HG02798 (cell line): ENCODE data around the gene CSTF2T.
A peak's percentile ranks its signal among the peaks of the same experiment; 100 is the strongest.
"Not testable (repeated sequence)": the region's sequence is repeated elsewhere in the genome, so short reads cannot be mapped to it uniquely, and the experiment has no call there.

Source experiments
- ATAC-seq: cut with Tn5 transposase; IDR thresholded peaks from one replicate; pipeline ENCODE4 v1.9.1; 2021; ENCODE audit warnings: mild to moderate bottlenecking; ENCODE audit not compliant: unreplicated experiment, poor library complexity

Gene CSTF2T

DNA sequence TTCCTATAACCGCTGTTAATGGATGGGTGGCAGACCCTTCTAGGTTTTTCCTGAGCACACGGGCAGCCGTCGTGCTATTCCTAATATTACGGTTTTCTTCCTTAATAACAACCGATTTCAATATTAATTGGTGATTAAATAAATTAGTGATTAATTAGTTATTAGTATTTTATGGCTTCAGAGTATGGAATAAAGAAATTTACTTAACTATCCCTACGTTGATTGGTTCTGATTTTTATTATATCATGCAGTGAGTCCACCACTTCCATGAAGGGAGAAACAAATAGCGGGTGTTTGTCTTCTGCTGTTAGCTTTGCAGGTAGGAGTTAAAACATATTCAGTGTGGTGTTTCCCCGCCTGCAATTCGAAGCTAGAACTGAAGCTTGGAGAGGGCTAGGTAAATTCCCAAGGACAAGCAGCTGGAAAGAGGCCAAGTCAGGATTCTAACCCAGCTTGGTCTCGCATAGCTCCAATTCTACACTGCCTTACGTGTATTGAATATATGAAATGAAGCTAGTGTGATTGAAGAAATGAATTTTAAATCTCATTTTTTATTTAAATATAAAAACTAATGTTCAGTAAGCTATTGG is 928 bp upstream of the CSTF2T start:
- no peak for ATAC-seq

- ATAC-seq = peak; percentile 35
Observed at GRCh38 chr10:51699145-51699474, 285 bp downstream of the CSTF2T start.

DNA sequence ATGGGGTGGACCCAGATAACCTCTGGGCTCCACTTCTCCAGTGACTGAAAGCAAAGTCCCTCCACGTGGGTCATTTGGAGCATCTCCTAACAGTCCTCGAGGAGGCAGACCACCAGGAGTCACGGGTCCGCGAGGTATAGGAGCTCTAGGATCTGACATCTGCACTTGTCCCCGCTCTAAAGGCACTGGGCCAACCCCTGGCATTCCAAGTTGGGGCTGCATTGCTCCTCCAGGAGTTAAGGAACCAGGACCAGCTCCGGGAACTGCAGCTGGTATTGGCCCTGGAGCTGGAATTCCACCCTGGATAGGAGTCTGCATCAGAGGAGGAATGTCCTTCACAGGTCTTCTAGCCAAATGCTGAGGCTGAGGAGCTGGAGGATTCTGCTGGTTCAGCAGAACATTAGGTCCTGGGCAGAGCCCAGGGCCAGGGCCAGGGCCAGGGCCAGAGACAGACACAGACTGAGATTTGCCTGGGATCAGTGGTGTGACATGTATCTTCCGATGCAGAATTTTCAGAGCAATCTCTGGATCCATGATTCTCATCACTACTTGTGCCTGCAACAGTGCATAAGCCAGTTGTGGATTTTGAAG is 827 bp downstream of the CSTF2T start:
- ATAC-seq = no peak

- ATAC-seq = no peak
Observed at GRCh38 chr10:51696251-51696650, 3.1 kb downstream of the CSTF2T start.

DNA sequence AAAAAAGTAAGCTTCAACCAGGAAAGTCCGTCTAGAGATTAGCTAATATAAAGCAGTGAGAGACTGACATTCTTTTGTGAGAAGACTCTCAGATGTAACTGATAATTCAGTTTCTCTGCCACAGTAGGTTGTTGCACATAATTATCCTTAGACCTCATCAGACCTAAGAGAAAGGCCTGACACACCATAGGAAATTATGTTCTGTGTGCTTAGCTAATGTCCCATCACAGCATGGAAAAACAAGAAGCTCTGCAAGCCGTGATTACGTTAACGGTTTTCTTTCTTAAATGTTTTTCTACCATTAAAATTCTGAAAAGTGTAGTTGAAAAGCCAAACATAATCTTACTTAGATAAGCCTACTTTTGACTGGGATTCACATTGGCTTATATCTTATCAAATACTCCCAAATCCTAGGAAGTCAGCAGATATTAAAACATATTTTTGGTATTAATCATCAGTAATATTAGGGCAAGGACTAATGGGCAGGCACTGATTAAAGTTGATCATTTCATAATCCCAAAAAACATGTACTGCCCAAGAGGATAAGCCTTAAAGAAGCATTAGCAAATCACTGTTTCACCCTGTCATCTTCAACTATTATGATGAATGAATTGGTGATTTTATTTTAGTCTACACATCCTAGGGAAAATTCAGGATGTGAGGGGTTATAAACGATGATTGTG is 5.2 kb downstream of the CSTF2T start:
- ATAC-seq = no peak

- ATAC-seq = no peak
Observed at GRCh38 chr10:51691135-51691534, 8.3 kb downstream of the CSTF2T start.

DNA sequence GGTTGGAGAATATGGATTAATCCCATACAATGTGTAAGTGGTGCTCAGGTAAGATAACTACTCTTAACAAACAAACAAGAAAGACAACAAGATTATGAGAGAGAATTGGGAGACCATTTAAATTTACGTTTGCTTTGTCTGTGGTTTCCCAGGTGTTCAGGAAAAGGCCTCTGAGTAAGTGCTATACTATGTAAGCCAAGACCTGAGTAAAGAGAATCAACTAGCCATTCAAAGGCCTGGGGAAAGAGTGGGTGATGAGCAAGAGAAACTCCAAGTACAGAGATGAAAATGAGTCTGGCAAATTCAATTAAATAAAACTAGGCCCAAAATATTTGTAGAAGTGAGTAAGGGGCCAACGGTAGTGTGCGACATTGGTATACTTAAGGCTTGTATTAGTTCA is 9.9 kb downstream of the CSTF2T start:
- no peak for ATAC-seq

- not testable (repeated sequence) for ATAC-seq
Observed at GRCh38 chr10:51688826-51689225, 10.6 kb downstream of the CSTF2T start.

- no peak for ATAC-seq
Observed at GRCh38 chr10:51687296-51687695, 12.1 kb downstream of the CSTF2T start.

DNA sequence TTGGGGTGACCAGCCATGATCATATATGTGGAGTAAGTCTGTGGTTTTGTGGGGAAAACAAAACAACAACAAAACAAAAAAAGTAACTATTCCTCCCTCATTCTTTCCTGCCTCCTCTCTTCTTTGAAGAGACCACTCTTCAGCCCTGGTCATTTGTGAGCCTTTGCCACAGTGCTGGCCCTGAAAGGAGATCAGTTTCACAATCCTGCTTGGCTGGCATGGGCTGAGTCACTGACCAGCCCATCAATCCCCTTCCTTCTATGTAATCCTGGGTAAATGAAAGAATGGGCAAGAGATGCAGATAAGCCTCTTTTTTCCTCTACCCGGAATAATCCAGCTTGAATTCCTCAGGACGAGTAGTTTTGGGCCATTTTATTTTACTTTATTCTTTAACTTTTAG is 13.6 kb downstream of the CSTF2T start:
- no peak for ATAC-seq

GRCh38 chr10:51683031-51683691 is 16.2 kb downstream of the CSTF2T start:
- no peak for ATAC-seq

- no peak for ATAC-seq
Observed at GRCh38 chr10:51679841-51680240, 19.6 kb downstream of the CSTF2T start.

DNA sequence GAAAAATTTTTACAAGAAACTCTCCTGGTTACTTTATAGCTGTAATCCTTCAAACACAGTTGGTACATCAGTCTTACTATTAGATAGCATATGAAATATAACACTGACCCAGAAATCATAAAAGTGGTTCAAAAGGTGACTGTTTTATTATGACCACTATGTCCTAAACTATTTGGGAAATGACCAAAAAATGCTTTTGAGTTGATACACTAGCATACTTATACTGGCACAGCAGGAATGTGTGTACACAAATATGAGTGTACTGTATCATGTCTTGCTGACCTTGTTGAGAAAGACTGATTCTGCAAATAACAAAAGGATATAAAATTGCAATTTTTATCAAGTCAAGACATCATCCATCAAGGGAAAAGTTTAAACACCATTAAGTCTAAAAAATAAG is 24.3 kb downstream of the CSTF2T start:
- no peak for ATAC-seq

DNA sequence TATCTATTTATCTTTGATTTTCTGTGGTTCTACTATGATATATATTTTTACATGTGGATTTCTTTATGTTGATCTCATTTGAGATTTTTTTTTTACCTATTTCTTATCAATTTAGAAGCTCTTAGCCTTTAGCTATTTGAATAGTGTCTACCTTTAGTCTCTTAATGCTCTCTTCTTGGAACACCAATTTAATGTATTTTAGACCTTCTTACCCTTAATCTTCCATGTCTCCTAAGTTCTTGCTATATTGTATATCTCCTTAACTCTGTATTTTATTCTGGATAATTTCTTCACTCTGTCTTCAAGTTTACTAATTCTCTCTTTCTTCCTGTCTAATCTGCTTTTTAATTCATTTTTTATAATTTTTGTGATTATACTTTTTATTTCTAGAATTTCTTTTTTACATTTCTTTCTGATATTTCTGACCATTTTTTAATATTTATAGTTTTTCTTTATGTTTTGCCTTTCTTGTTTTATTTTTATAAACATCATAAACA is 27.3 kb downstream of the CSTF2T start:
- no peak for ATAC-seq

DNA sequence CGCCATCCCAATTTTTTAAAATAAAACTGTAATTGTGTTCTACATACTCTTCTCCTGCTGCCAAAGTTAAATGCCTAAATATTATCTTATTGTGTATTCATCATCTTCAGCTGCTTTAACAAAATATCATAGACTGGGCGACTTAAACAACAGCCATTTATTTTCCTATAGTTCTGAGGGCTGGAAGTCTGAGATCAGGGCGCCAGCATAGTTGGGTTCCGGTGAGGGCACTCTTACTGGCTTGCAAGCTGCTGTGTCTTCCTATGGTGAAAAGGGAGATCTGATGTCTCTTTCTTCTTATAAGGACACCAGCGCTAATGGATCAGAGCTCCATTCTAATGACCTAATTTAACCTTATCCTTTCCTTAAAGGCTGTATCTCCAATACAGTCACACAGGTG is 30.4 kb downstream of the CSTF2T start:
- no peak for ATAC-seq

GRCh38 chr10:51668336-51668689 is 31.1 kb downstream of the CSTF2T start:
- no peak for ATAC-seq

DNA sequence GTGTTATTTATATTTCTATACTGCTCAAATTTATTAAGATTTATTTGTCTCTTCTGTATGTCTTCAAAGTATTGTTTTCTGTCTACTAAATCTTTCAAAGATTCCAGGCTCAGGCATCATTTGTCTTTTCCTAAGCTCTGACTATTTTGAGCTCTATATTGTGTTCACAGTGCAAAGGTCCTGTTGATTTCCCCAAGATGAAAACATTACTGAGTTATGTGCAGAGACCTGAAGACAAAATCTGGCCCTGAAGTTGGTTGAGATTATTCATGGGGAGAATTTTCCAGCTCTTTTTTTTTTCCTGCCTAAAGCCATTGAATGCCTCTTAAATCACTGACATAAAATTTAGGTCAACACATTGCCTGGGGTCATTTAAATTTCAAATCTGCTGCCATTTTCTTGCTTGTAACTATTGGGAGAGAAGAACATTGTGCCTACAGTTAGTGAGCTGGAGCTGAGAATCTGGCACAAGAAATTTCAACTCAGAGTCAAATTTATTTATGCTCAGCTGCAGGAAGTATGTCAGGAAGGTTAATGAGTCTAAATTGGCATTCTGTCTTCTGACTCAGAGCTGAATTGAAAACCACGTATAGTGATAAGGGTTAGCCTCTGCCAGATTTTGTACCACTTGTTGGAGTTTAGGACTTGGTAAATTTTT is 31.6 kb downstream of the CSTF2T start:
- no peak for ATAC-seq

DNA sequence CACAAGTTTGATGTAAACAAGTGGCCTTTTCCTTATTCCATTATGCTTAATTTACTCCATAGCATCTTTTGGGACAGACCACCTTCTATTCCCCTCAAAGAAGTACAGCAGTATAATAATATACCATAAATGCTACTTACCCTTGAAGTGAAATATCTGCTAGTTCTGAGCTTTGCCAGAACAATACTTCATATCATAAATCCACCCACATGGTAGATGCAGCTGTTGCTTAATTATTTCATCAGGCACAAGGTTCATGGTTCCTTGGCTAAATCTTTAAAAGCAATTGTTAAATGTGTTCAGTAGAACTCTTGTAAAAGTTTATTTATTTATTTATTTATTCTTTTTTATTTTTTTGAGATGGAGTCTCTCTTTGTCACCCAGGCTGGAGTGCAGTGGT is 32.9 kb downstream of the CSTF2T start:
- ATAC-seq = no peak

- no peak for ATAC-seq
Observed at GRCh38 chr10:51663086-51663485, 36.3 kb downstream of the CSTF2T start.

DNA sequence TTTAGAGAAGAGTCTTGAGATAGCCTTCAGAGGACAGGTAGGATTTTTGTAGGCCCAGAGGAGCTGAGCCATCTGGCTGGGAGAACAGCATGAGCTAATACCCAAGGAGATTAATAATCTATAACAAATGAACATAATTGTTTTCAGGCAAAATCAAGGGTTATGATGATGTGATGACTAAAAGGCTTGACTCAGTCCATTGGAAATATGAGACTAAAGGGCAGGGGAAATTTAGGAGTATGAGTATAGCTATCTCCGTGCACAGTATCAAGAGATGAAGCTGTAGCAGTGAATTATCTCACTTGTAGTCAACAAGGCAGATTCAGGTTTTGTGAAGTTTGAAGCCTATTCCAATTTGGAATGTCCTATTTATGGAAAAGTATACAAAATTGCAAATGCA is 40.1 kb downstream of the CSTF2T start:
- ATAC-seq = no peak

DNA sequence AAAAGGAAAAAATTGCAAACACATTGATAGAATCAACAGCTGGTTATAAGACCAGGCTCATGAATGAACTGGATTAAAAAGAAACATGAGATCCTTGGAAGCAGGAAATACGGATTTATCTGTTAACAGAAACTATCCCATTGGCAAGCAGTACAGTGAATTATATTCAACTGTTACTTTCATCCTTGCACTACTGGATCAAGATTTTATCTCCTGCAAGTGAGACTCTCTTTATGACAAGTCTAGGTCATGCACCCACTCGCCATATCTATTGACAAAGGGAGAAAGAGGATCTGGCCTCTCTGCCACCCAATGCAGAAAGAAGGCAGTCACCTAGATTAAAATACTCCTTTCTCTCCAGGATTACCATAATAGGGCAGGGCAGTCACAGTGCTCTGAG is 41.4 kb downstream of the CSTF2T start:
- no peak for ATAC-seq
